GM13977 (cell line): ENCODE data around the gene TTC28.
"Not testable (repeated sequence)": the region's sequence is repeated elsewhere in the genome, so short reads cannot be mapped to it uniquely, and the experiment has no call there.

ENCODE experiments used
- DNase-seq: peaks from one replicate; pipeline ENCODE4 v3.0.0; 2012; ENCODE audit warnings: low spot score
- CTCF ChIP-seq: IDR thresholded peaks from 2 replicates; pipeline ENCODE4 v1.5.1; 2012; ENCODE audit warnings: mild to moderate bottlenecking, control low read depth; ENCODE audit not compliant: insufficient read depth; ENCODE audit errors: extremely low read depth, missing control alignments
- in situ Hi-C: fragments of 300-500 bp; cut with MboI; formaldehyde crosslinking; loops from one replicate; pipeline ENCODE4 v1.12.0; 2022; ENCODE audit warnings: low sequenced_read_pairs, low pct_unique_long_range_greater_than_20kb, mixed read lengths, inconsistent platforms; ENCODE audit not compliant: unreplicated experiment

Gene TTC28

GRCh38 chr22:28703436-28703835 lies 23.8 kb upstream of the TTC28 start:
- no peak for TF ChIP-seq CTCF
- in situ Hi-C loops, result no loop called here
- DNase-seq, result no peak

- TF ChIP-seq CTCF, result no peak
- no peak for DNase-seq
- in situ Hi-C loops, result no loop called here
These were observed 23.3 kb upstream of the TTC28 start for GRCh38 chr22:28702891-28703290.

- DNase-seq, in situ Hi-C loops: not testable (repeated sequence)
These were observed 13.6 kb upstream of the TTC28 start for GRCh38 chr22:28693041-28693760.

GRCh38 chr22:28689796-28690195 lies 10.2 kb upstream of the TTC28 start:
- in situ Hi-C loops, result not testable (repeated sequence)

GRCh38 chr22:28682966-28683365 lies 3.3 kb upstream of the TTC28 start:
- DNase-seq, in situ Hi-C loops: not testable (repeated sequence)

More at GRCh38 chr22:28689796-28690195, 10.2 kb upstream of the TTC28 start:
- DNase-seq, result not testable (repeated sequence)

- in situ Hi-C loops, DNase-seq: not testable (repeated sequence)
These were observed 1.3 kb upstream of the TTC28 start for GRCh38 chr22:28680813-28681490.

- DNase-seq, in situ Hi-C loops: not testable (repeated sequence)
These were observed 646 bp downstream of the TTC28 start for GRCh38 chr22:28678778-28679610.

- in situ Hi-C loops, DNase-seq: not testable (repeated sequence)
These were observed 1.5 kb downstream of the TTC28 start for GRCh38 chr22:28678170-28678569.

- peak; percentile 61 for DNase-seq
- in situ Hi-C loops, result no loop called here
- TF ChIP-seq CTCF, result no peak
These were observed 5.5 kb downstream of the TTC28 start for GRCh38 chr22:28674121-28674563.
